B cell (primary cell): ENCODE data around the gene CD300H. TPM values are rescaled to one million over a fixed set of nuclear protein-coding genes. Genes with fewer than 3 reads are reported as not detected.

Source experiments
- ATAC-seq: fragments of 200-7000 bp; cut with Tn5 transposase; one replicate; pipeline ENCODE4 v1.10.0; 2021; ENCODE audit warnings: low read depth, mild to moderate bottlenecking, moderate number of reproducible peaks, moderate library complexity
- CTCF ChIA-PET: fragments of 350-600 bp; sonication (Branson Sonifier 250); formaldehyde crosslinking; loops from one replicate; lab custom pipeline; 2021; ENCODE audit warnings: antibody characterized with exemption, inconsistent platforms; lab: Charles Lee
- POLR2A ChIA-PET: fragments of 350-600 bp; sonication (Branson Sonifier 250); formaldehyde crosslinking; loops from one replicate; lab custom pipeline; 2021; ENCODE audit warnings: antibody characterized with exemption; lab: Charles Lee
- DNase-seq: peaks from one replicate; pipeline ENCODE4 v3.0.0; 2013
- H2AFZ ChIP-seq: 2 replicates; pipeline ENCODE4 v1.6.1; 2012; ENCODE audit warnings: mild to moderate bottlenecking, low read depth, low read length; ENCODE audit not compliant: insufficient read depth, poor library complexity, severe bottlenecking
- H3K27ac ChIP-seq, 2 donors: 1 replicate in 1 of 2; 2 replicates in 1 of 2; pipeline ENCODE4 v1.5.1; 2012 to 2013; ENCODE audit warnings: low read length in 2 of 2, mild to moderate bottlenecking in 2 of 2, moderate library complexity in 1 of 2
- H3K27me3 ChIP-seq, 4 experiments: fragments of 200-600 bp in 1 of 4; sonication (generic) in 1 of 4; replicated peaks in 1 of 4; 1 replicate in 2 of 4; 2 replicates in 2 of 4; pipeline versions ENCODE4 v1.6.1 to v1.7.0; 2013 to 2016; ENCODE audit warnings: low read length in 3 of 4, mild to moderate bottlenecking in 2 of 4, mixed read lengths in 1 of 4, moderate library complexity in 1 of 4; ENCODE audit not compliant: insufficient read depth in 4 of 4, control insufficient read depth in 3 of 4; ENCODE audit errors: control extremely low read depth in 1 of 4
- H3K36me3 ChIP-seq, 2 experiments: replicated peaks in 1 of 2; 1 replicate in 1 of 2; 2 replicates in 1 of 2; pipeline versions ENCODE4 v1.6.1 to v1.7.1; 2013; ENCODE audit warnings: low read length in 1 of 2; ENCODE audit not compliant: insufficient read depth in 2 of 2, control insufficient read depth in 1 of 2; ENCODE audit errors: control extremely low read depth in 1 of 2, extremely low read depth in 1 of 2
- H3K4me1 ChIP-seq, 2 donors: fragments of 200-600 bp in 1 of 2; sonication (generic) in 1 of 2; 1 replicate in 1 of 2; 2 replicates in 1 of 2; pipeline versions ENCODE4 v1.5.1 to v1.6.1; 2013 to 2017; ENCODE audit warnings: low read length in 2 of 2; ENCODE audit not compliant: control insufficient read depth in 2 of 2, insufficient read depth in 2 of 2
- H3K4me2 ChIP-seq: replicated peaks from 2 replicates; pipeline ENCODE3; 2012; ENCODE audit warnings: mild to moderate bottlenecking, low read depth, low read length; ENCODE audit not compliant: poor library complexity, severe bottlenecking
- H3K4me3 ChIP-seq, 5 experiments: fragments of 200-600 bp in 1 of 5; sonication (generic) in 1 of 5; 1 replicate in 3 of 5; 2 replicates in 2 of 5; pipeline versions ENCODE4 v1.5.1 to v1.7.0; 2011 to 2016; ENCODE audit warnings: low read length in 4 of 5, mild to moderate bottlenecking in 4 of 5, low read depth in 2 of 5, control low read depth in 1 of 5, moderate library complexity in 1 of 5; ENCODE audit not compliant: insufficient read depth in 1 of 5; ENCODE audit errors: control extremely low read depth in 1 of 5, extremely low read depth in 1 of 5
- H3K79me2 ChIP-seq: fragments of 200-600 bp; sonication (generic); one replicate; pipeline ENCODE4 v1.6.0; 2016; ENCODE audit warnings: low read length; ENCODE audit not compliant: control insufficient read depth, insufficient read depth
- H3K9ac ChIP-seq: fragments of 200-600 bp; sonication (generic); 2 replicates; pipeline ENCODE4 v1.6.1; 2017; ENCODE audit warnings: mild to moderate bottlenecking, low read length, moderate library complexity
- H3K9me3 ChIP-seq, 3 donors: one replicate each; pipeline versions ENCODE4 v1.6.1 to v1.7.1; 2013; ENCODE audit warnings: low read length in 2 of 3; ENCODE audit not compliant: control insufficient read depth in 2 of 3, insufficient read depth in 1 of 3; ENCODE audit errors: control extremely low read depth in 1 of 3
- H4K20me1 ChIP-seq: 2 replicates; pipeline ENCODE4 v1.6.0; 2012; ENCODE audit warnings: mild to moderate bottlenecking, low read length; ENCODE audit not compliant: insufficient read depth, control insufficient read depth, poor library complexity, severe bottlenecking
- H3K27ac Mint-ChIP-seq: one replicate; pipeline ENCODE4 v1.8.0; 2021; ENCODE audit warnings: mixed read lengths
- H3K27me3 Mint-ChIP-seq: one replicate; pipeline ENCODE4 v1.8.0; 2021; ENCODE audit warnings: mixed read lengths
- H3K4me1 Mint-ChIP-seq: one replicate; pipeline ENCODE4 v1.8.0; 2021; ENCODE audit warnings: mixed read lengths
- H3K4me3 Mint-ChIP-seq: one replicate; pipeline ENCODE4 v1.8.0; 2021; ENCODE audit warnings: mixed read lengths
- H3K9me3 Mint-ChIP-seq: one replicate; pipeline ENCODE4 v1.8.0; 2022; ENCODE audit warnings: mixed read lengths; ENCODE audit not compliant: insufficient read depth
- EZH2 ChIP-seq: IDR thresholded peaks from 2 replicates; pipeline ENCODE4 v1.6.1; 2012; ENCODE audit warnings: borderline replicate concordance, low read depth, mild to moderate bottlenecking, moderate library complexity, low read length; ENCODE audit not compliant: insufficient read depth, poor library complexity, severe bottlenecking
- WGBS: methylation state at CpG from one replicate; pipeline ENCODE4 v1.1.5; 2013; ENCODE audit warnings: missing lambda C conversion rate; ENCODE audit not compliant: insufficient coverage; 5-methylcytosine and 5-hydroxymethylcytosine counted together
- intact Hi-C: fragments of 100-400 bp; cut with micrococcal nuclease; formaldehyde crosslinking; loops from one replicate; pipeline ENCODE4 v1.10.0; 2022
- polyA plus RNA-seq: library from polyadenylated mRNA; depleted of rRNA; stranded (reverse); fragments of >200 nt; gene quantifications from 2 replicates; pipeline ENCODE4 v1.2.3, GENCODE V29; 2012
- total RNA-seq, 2 donors: library from RNA; stranded (reverse); fragments of 120-200 nt in 1 of 2; gene quantifications; 1 replicate in 1 of 2; 2 replicates in 1 of 2; pipeline versions ENCODE4 v1.2.3 to v1.2.4, GENCODE V29; 2013 to 2022
- TF ChIP-seq, protein P1 (sequence below): fragments of 200-600 bp; IDR thresholded peaks from one replicate; pipeline ENCODE4 v1.8.0; 2022; ENCODE audit warnings: antibody characterized with exemption, mild to moderate bottlenecking

The CD300H gene
- total and polyA plus RNA-seq, 2 donors (not counting 1 experiment from before 2014, with no cell fraction given), result 0.58 TPM; not detected in 1

DNA sequence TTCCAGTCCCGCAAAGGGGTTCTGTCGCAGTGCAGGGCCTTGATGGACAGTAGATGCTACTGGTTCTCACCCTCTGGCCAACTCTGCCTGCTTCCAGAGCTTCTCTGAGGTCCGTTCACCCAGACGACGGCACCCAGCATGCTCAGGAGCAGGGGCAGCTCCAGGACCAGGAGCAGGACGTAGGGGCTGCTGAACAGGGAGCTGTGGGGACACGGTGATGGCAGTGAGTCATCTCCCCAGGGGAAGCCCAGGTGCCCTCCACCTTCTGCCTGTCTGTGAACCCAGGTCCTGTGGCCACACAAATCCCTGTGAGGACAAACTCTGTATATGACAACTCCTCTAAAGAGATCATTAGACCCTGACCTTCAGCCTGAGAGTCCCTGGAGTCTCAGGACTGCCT, 18.0 kb downstream of the CD300H start:
- H3K79me2 ChIP-seq, result no peaks in the 10 kb centered on the region
- no peak overlapping the region for H2AFZ ChIP-seq
- Mint-ChIP-seq H3K4me1 (peaks cover 3% of the 10 kb centered on the region), H3K9me3 (no peaks in the 10 kb centered on the region), H3K27ac (no peak overlapping the region), H3K27me3 (peaks cover 12% of the 10 kb centered on the region), H3K4me3 (no peak overlapping the region)
- no peak for TF ChIP-seq EZH2
- TF ChIP-seq, protein P1, sequence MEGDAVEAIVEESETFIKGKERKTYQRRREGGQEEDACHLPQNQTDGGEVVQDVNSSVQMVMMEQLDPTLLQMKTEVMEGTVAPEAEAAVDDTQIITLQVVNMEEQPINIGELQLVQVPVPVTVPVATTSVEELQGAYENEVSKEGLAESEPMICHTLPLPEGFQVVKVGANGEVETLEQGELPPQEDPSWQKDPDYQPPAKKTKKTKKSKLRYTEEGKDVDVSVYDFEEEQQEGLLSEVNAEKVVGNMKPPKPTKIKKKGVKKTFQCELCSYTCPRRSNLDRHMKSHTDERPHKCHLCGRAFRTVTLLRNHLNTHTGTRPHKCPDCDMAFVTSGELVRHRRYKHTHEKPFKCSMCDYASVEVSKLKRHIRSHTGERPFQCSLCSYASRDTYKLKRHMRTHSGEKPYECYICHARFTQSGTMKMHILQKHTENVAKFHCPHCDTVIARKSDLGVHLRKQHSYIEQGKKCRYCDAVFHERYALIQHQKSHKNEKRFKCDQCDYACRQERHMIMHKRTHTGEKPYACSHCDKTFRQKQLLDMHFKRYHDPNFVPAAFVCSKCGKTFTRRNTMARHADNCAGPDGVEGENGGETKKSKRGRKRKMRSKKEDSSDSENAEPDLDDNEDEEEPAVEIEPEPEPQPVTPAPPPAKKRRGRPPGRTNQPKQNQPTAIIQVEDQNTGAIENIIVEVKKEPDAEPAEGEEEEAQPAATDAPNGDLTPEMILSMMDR, result no peak
- DNase-seq, result no peak
- H3K4me1 ChIP-seq, result peaks cover 4 to 19% of the 10 kb centered on the region in 2 donors
- POLR2A ChIA-PET, result no interaction called here
- no peaks in the 10 kb centered on the region for H4K20me1 ChIP-seq
- no peaks in the 10 kb centered on the region for H3K36me3 ChIP-seq
- no peak overlapping the region for H3K9ac ChIP-seq
- no peak overlapping the region for H3K27ac ChIP-seq
- intact Hi-C loops, result no loop called here
- H3K4me3 ChIP-seq, result no peak overlapping the region
- CTCF ChIA-PET, result no interaction called here
- ATAC-seq, result no peak
- peaks cover 0 to 4% (median 1%) of the 10 kb centered on the region in 4 experiments for H3K27me3 ChIP-seq
- H3K9me3 ChIP-seq, result no peaks in the 10 kb centered on the region
- 84% methylated on average over 7 of the region's 7 CpGs for WGBS
- no peak overlapping the region for H3K4me2 ChIP-seq

DNA sequence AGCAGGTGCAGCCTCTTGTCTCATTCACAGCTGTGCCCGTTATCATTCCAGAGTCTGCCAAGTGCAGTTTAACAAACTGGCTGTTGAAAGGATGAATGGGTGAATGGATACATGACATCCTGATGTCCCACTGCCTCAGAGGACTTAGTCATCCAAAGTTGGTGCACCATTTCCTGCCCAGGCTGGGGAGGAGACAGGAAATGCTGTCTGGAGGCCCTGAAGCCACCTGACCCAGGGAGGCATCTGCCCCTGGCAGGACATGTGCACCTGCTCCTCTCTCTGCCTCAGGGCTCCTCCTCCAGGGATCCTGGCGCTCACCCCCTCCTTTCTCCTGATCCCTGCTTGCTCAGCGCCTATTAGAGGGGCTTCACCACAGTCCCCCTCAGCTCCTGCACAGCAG, 19.6 kb downstream of the CD300H start:
- H3K79me2 ChIP-seq, result no peaks in the 10 kb centered on the region
- ChIA-PET POLR2A (no interaction called here), CTCF (no interaction called here)
- ATAC-seq (no peak), DNase-seq (no peak)
- H3K4me1 ChIP-seq, result peaks cover 4 to 19% of the 10 kb centered on the region in 2 donors
- no peak overlapping the region for H3K9ac ChIP-seq
- Mint-ChIP-seq H3K4me1 (peaks cover 3% of the 10 kb centered on the region), H3K27ac (no peak overlapping the region), H3K9me3 (no peaks in the 10 kb centered on the region), H3K27me3 (peaks cover 12% of the 10 kb centered on the region), H3K4me3 (no peak overlapping the region)
- intact Hi-C loops, result no loop called here
- H3K9me3 ChIP-seq, result no peaks in the 10 kb centered on the region
- no peak overlapping the region for H3K4me3 ChIP-seq
- TF ChIP-seq EZH2, result no peak
- TF ChIP-seq, protein P1, result no peak
- no peak overlapping the region for H2AFZ ChIP-seq
- peaks cover 0 to 4% (median 1%) of the 10 kb centered on the region in 4 experiments for H3K27me3 ChIP-seq
- 73% methylated on average over 3 of the region's 3 CpGs for WGBS
- H3K4me2 ChIP-seq, result no peak overlapping the region
- H3K27ac ChIP-seq, result no peak overlapping the region
- no peaks in the 10 kb centered on the region for H4K20me1 ChIP-seq
- no peaks in the 10 kb centered on the region for H3K36me3 ChIP-seq
